ENCODE data around the gene ADAMTS12.

Gene ADAMTS12

GRCh38 chr5:33650911-33651310 lies 240.9 kb downstream of the ADAMTS12 start:
- Histone ChIP-seq H3K27ac (ENCODE audit: low read depth in 2 of 2, low read length in 2 of 2) (no peak overlapping the region), H3K9me3 (ENCODE audit: control insufficient read depth in 2 of 2, low read length in 2 of 2) (no peaks in the 10 kb centered on the region), H3K36me3 (ENCODE audit: control insufficient read depth in 2 of 2, insufficient read depth in 2 of 2, low read length in 2 of 2) (no peaks in the 10 kb centered on the region), H3K9ac (ENCODE audit: low read depth in 1 of 2, low read length in 2 of 2) (no peak overlapping the region), H3K4me3 (ENCODE audit: low read length in 2 of 2) (no peak overlapping the region), H3K4me1 (ENCODE audit: control insufficient read depth in 2 of 2, insufficient read depth in 2 of 2, low read length in 2 of 2) (no peaks in the 10 kb centered on the region), H3K27me3 (ENCODE audit: control insufficient read depth in 2 of 2, insufficient read depth in 2 of 2, low read length in 2 of 2) (no peaks in the 10 kb centered on the region)

GRCh38 chr5:33649549-33650482 lies 242.0 kb downstream of the ADAMTS12 start:
- no peak overlapping the region for H3K9ac ChIP-seq (ENCODE audit: low read depth in 1 of 2, low read length in 2 of 2)
- H3K9me3 ChIP-seq (ENCODE audit: control insufficient read depth in 2 of 2, low read length in 2 of 2), result no peaks in the 10 kb centered on the region
- no peaks in the 10 kb centered on the region for H3K4me1 ChIP-seq (ENCODE audit: control insufficient read depth in 2 of 2, insufficient read depth in 2 of 2, low read length in 2 of 2)
- no peaks in the 10 kb centered on the region for H3K27me3 ChIP-seq (ENCODE audit: control insufficient read depth in 2 of 2, insufficient read depth in 2 of 2, low read length in 2 of 2)
- H3K4me3 ChIP-seq (ENCODE audit: low read length in 2 of 2), result no peak overlapping the region
- H3K36me3 ChIP-seq (ENCODE audit: control insufficient read depth in 2 of 2, insufficient read depth in 2 of 2, low read length in 2 of 2), result no peaks in the 10 kb centered on the region
- H3K27ac ChIP-seq (ENCODE audit: low read depth in 2 of 2, low read length in 2 of 2), result no peak overlapping the region

- H3K9me3 ChIP-seq (ENCODE audit: control insufficient read depth in 2 of 2, low read length in 2 of 2), result no peaks in the 10 kb centered on the region
- H3K4me1 ChIP-seq (ENCODE audit: control insufficient read depth in 2 of 2, insufficient read depth in 2 of 2, low read length in 2 of 2), result no peaks in the 10 kb centered on the region
- H3K36me3 ChIP-seq (ENCODE audit: control insufficient read depth in 2 of 2, insufficient read depth in 2 of 2, low read length in 2 of 2), result no peaks in the 10 kb centered on the region
- H3K27ac ChIP-seq (ENCODE audit: low read depth in 2 of 2, low read length in 2 of 2), result no peak overlapping the region
- H3K4me3 ChIP-seq (ENCODE audit: low read length in 2 of 2), result no peak overlapping the region
- H3K27me3 ChIP-seq (ENCODE audit: control insufficient read depth in 2 of 2, insufficient read depth in 2 of 2, low read length in 2 of 2), result no peaks in the 10 kb centered on the region
- H3K9ac ChIP-seq (ENCODE audit: low read depth in 1 of 2, low read length in 2 of 2), result no peak overlapping the region
Measured at GRCh38 chr5:33641744-33642505, 249.9 kb downstream of the ADAMTS12 start.

DNA sequence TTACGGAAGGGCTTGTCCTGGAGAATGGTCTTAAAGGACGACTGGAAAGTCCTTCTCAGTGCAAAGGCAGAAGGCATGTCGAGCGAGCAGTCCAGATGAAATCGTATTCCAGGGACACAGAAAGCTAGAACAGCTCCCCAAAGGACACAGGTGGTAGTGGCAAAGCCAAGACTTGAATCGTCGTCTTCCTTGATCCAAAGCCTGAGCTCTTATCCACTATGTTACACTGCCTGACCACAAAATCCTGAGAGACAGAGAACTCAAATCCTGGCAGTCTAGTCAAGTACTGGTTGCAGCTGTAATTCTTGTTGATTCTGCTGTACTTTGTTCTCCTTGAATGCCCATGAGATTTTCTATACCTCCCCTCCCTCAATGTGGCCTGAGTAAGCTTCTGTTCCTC lies 252.3 kb downstream of the ADAMTS12 start:
- Histone ChIP-seq H3K4me3 (ENCODE audit: low read length in 2 of 2) (no peak overlapping the region), H3K27me3 (ENCODE audit: control insufficient read depth in 2 of 2, insufficient read depth in 2 of 2, low read length in 2 of 2) (no peaks in the 10 kb centered on the region), H3K27ac (ENCODE audit: low read depth in 2 of 2, low read length in 2 of 2) (no peak overlapping the region), H3K4me1 (ENCODE audit: control insufficient read depth in 2 of 2, insufficient read depth in 2 of 2, low read length in 2 of 2) (no peaks in the 10 kb centered on the region), H3K9ac (ENCODE audit: low read depth in 1 of 2, low read length in 2 of 2) (no peak overlapping the region), H3K9me3 (ENCODE audit: control insufficient read depth in 2 of 2, low read length in 2 of 2) (no peaks in the 10 kb centered on the region), H3K36me3 (ENCODE audit: control insufficient read depth in 2 of 2, insufficient read depth in 2 of 2, low read length in 2 of 2) (no peaks in the 10 kb centered on the region)

GRCh38 chr5:33637011-33637410 lies 254.8 kb downstream of the ADAMTS12 start:
- Histone ChIP-seq H3K27ac (ENCODE audit: low read depth in 2 of 2, low read length in 2 of 2) (no peak overlapping the region), H3K4me1 (ENCODE audit: control insufficient read depth in 2 of 2, insufficient read depth in 2 of 2, low read length in 2 of 2) (no peaks in the 10 kb centered on the region), H3K4me3 (ENCODE audit: low read length in 2 of 2) (no peak overlapping the region), H3K27me3 (ENCODE audit: control insufficient read depth in 2 of 2, insufficient read depth in 2 of 2, low read length in 2 of 2) (no peaks in the 10 kb centered on the region), H3K9ac (ENCODE audit: low read depth in 1 of 2, low read length in 2 of 2) (no peak overlapping the region), H3K36me3 (ENCODE audit: control insufficient read depth in 2 of 2, insufficient read depth in 2 of 2, low read length in 2 of 2) (no peaks in the 10 kb centered on the region), H3K9me3 (ENCODE audit: control insufficient read depth in 2 of 2, low read length in 2 of 2) (no peaks in the 10 kb centered on the region)

GRCh38 chr5:33635582-33635981 lies 256.2 kb downstream of the ADAMTS12 start:
- Histone ChIP-seq H3K27ac (ENCODE audit: low read depth in 2 of 2, low read length in 2 of 2) (no peak overlapping the region), H3K9me3 (ENCODE audit: control insufficient read depth in 2 of 2, low read length in 2 of 2) (no peaks in the 10 kb centered on the region), H3K4me3 (ENCODE audit: low read length in 2 of 2) (no peak overlapping the region), H3K27me3 (ENCODE audit: control insufficient read depth in 2 of 2, insufficient read depth in 2 of 2, low read length in 2 of 2) (no peaks in the 10 kb centered on the region), H3K9ac (ENCODE audit: low read depth in 1 of 2, low read length in 2 of 2) (no peak overlapping the region), H3K36me3 (ENCODE audit: control insufficient read depth in 2 of 2, insufficient read depth in 2 of 2, low read length in 2 of 2) (no peaks in the 10 kb centered on the region), H3K4me1 (ENCODE audit: control insufficient read depth in 2 of 2, insufficient read depth in 2 of 2, low read length in 2 of 2) (no peaks in the 10 kb centered on the region)

DNA sequence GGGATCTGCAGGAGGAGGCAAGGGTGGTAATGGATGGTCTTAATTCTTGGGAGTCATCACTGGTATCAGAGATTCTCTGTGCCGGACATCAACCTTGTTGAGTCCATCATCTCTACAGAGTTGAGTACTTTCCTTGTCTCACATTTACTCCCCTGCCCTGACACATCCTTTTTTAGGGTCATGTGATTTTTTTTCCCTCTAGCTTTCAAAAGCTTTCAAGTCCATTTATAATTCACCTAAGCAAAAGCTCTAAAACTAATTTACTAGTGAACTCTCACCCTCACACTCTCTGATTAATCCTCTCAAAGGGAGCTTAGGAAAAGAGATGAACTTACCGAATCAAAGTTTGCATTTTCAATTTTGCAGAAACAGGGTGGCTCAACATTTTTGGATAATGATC lies 258.1 kb downstream of the ADAMTS12 start:
- Histone ChIP-seq H3K9me3 (ENCODE audit: control insufficient read depth in 2 of 2, low read length in 2 of 2) (no peaks in the 10 kb centered on the region), H3K27ac (ENCODE audit: low read depth in 2 of 2, low read length in 2 of 2) (no peak overlapping the region), H3K9ac (ENCODE audit: low read depth in 1 of 2, low read length in 2 of 2) (no peak overlapping the region), H3K4me3 (ENCODE audit: low read length in 2 of 2) (no peak overlapping the region), H3K4me1 (ENCODE audit: control insufficient read depth in 2 of 2, insufficient read depth in 2 of 2, low read length in 2 of 2) (no peaks in the 10 kb centered on the region), H3K36me3 (ENCODE audit: control insufficient read depth in 2 of 2, insufficient read depth in 2 of 2, low read length in 2 of 2) (no peaks in the 10 kb centered on the region), H3K27me3 (ENCODE audit: control insufficient read depth in 2 of 2, insufficient read depth in 2 of 2, low read length in 2 of 2) (no peaks in the 10 kb centered on the region)

GRCh38 chr5:33631786-33632185 lies 260.0 kb downstream of the ADAMTS12 start:
- Histone ChIP-seq H3K9me3 (ENCODE audit: control insufficient read depth in 2 of 2, low read length in 2 of 2) (no peaks in the 10 kb centered on the region), H3K27ac (ENCODE audit: low read depth in 2 of 2, low read length in 2 of 2) (no peak overlapping the region), H3K4me3 (ENCODE audit: low read length in 2 of 2) (no peak overlapping the region), H3K36me3 (ENCODE audit: control insufficient read depth in 2 of 2, insufficient read depth in 2 of 2, low read length in 2 of 2) (no peaks in the 10 kb centered on the region), H3K4me1 (ENCODE audit: control insufficient read depth in 2 of 2, insufficient read depth in 2 of 2, low read length in 2 of 2) (no peaks in the 10 kb centered on the region), H3K9ac (ENCODE audit: low read depth in 1 of 2, low read length in 2 of 2) (no peak overlapping the region), H3K27me3 (ENCODE audit: control insufficient read depth in 2 of 2, insufficient read depth in 2 of 2, low read length in 2 of 2) (no peaks in the 10 kb centered on the region)

- no peaks in the 10 kb centered on the region for H3K27me3 ChIP-seq (ENCODE audit: control insufficient read depth in 2 of 2, insufficient read depth in 2 of 2, low read length in 2 of 2)
- no peak overlapping the region for H3K4me3 ChIP-seq (ENCODE audit: low read length in 2 of 2)
- H3K36me3 ChIP-seq (ENCODE audit: control insufficient read depth in 2 of 2, insufficient read depth in 2 of 2, low read length in 2 of 2), result no peaks in the 10 kb centered on the region
- no peaks in the 10 kb centered on the region for H3K9me3 ChIP-seq (ENCODE audit: control insufficient read depth in 2 of 2, low read length in 2 of 2)
- no peaks in the 10 kb centered on the region for H3K4me1 ChIP-seq (ENCODE audit: control insufficient read depth in 2 of 2, insufficient read depth in 2 of 2, low read length in 2 of 2)
- H3K9ac ChIP-seq (ENCODE audit: low read depth in 1 of 2, low read length in 2 of 2), result no peak overlapping the region
- H3K27ac ChIP-seq (ENCODE audit: low read depth in 2 of 2, low read length in 2 of 2), result no peak overlapping the region
Measured at GRCh38 chr5:33631139-33631538, 260.7 kb downstream of the ADAMTS12 start.

GRCh38 chr5:33629999-33630398 lies 261.8 kb downstream of the ADAMTS12 start:
- no peak overlapping the region for H3K9ac ChIP-seq (ENCODE audit: low read depth in 1 of 2, low read length in 2 of 2)
- no peak overlapping the region for H3K27ac ChIP-seq (ENCODE audit: low read depth in 2 of 2, low read length in 2 of 2)
- no peaks in the 10 kb centered on the region for H3K4me1 ChIP-seq (ENCODE audit: control insufficient read depth in 2 of 2, insufficient read depth in 2 of 2, low read length in 2 of 2)
- no peaks in the 10 kb centered on the region for H3K36me3 ChIP-seq (ENCODE audit: control insufficient read depth in 2 of 2, insufficient read depth in 2 of 2, low read length in 2 of 2)
- H3K9me3 ChIP-seq (ENCODE audit: control insufficient read depth in 2 of 2, low read length in 2 of 2), result no peaks in the 10 kb centered on the region
- no peak overlapping the region for H3K4me3 ChIP-seq (ENCODE audit: low read length in 2 of 2)
- H3K27me3 ChIP-seq (ENCODE audit: control insufficient read depth in 2 of 2, insufficient read depth in 2 of 2, low read length in 2 of 2), result no peaks in the 10 kb centered on the region

Data from mucosa of rectum (tissue), 2 donors.